Neural cell (in vitro differentiated cells): ENCODE data around the gene SF1.

Experiments
- CTCF ChIP-seq: fragments of 450-650 bp; IDR thresholded peaks from 2 replicates; pipeline ENCODE4 v1.5.1; 2014; ENCODE audit warnings: antibody characterized with exemption, mild to moderate bottlenecking, moderate library complexity; ENCODE audit not compliant: poor library complexity, severe bottlenecking
- SMC3 ChIP-seq: fragments of 450-650 bp; conservative IDR thresholded peaks from 2 replicates; pipeline ENCODE4 v1.6.1; 2014; ENCODE audit warnings: antibody characterized with exemption, mild to moderate bottlenecking, moderate library complexity; ENCODE audit not compliant: poor library complexity
- TAF1 ChIP-seq: IDR thresholded peaks from 2 replicates; pipeline ENCODE4 v1.6.1; 2012; ENCODE audit warnings: low read depth

GRCh38 chr11:64776425-64776824 is 1.9 kb downstream of the SF1 start:
- TF ChIP-seq SMC3: no peak
- TF ChIP-seq CTCF: no peak
- TF ChIP-seq TAF1: no peak
